Measurements from ENCODE around the gene UGT8. TPM values are rescaled to one million over a fixed set of nuclear protein-coding genes. Genes with fewer than 3 reads are reported as not detected.

UGT8 gene
- 10 to 100 TPM; 21.7 to 66.8 (median 51.7) TPM for total RNA-seq
- long read RNA-seq, donor 1, full-length matches to known transcripts, result 22 of 36 reads
- long read RNA-seq, donor 1, partial matches to known transcripts, result 2 of 36 reads
- long read RNA-seq, donor 1, other reads (novel, unspliced or antisense), result 12 of 36 reads
- long read RNA-seq, donor 2, full-length matches to known transcripts, result 3 of 15 reads
- long read RNA-seq, donor 2, partial matches to known transcripts, result 9 of 15 reads
- long read RNA-seq, donor 2, other reads (novel, unspliced or antisense), result 3 of 15 reads

DNA sequence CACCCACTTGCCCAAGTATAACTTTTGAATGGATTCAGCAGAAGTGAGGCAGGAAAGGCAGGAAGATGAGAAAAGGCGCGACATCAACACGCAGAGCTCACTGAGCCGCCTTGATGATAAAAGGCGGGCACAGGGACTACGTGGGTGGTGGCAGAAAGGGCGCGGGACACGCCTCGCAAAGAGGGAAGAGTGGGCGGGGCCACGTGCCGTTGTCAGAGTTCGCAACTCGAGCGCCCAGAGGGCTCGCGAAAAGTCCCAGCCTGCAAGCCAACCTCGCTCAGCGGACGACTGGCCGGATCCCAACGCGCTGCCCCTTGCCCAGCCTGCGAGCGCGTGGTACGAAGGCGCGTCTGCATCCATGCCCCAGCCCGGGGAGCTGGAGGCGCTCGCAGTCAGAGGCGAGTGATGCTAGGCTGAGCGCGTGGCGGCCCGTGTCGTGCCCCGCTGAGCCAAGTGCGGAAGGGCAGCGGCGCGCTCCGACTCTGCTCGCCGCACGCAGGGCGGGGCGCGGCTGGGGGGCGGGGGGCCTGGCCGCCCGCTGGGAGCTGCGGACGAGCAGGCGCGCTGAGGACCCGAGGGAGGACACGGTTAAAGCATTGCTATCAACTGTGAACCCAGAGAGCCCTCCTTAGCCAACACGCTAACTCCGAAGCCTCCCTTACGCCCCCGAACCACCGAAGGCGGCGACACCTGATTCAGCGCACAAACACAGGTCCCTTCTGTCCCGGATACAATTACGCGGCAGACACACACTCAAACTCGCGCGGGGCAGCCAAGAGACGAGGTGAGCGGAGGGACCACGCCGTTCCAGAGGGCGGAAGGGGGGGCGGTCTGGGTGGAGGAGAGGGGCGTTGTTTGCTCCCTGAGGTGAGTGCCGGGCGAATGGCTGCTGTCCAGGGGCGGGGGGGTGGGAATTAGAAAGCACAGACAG, at the start of gene UGT8:
UGT8 (plus strand) TSS at position 617 of the 931 bp plus-strand sequence. CDS start 24,074 bp downstream, outside the sequence.
- intact Hi-C loops (cut with DNase I, micrococcal nuclease), result no loop called here
- TF ChIP-seq, protein P1, sequence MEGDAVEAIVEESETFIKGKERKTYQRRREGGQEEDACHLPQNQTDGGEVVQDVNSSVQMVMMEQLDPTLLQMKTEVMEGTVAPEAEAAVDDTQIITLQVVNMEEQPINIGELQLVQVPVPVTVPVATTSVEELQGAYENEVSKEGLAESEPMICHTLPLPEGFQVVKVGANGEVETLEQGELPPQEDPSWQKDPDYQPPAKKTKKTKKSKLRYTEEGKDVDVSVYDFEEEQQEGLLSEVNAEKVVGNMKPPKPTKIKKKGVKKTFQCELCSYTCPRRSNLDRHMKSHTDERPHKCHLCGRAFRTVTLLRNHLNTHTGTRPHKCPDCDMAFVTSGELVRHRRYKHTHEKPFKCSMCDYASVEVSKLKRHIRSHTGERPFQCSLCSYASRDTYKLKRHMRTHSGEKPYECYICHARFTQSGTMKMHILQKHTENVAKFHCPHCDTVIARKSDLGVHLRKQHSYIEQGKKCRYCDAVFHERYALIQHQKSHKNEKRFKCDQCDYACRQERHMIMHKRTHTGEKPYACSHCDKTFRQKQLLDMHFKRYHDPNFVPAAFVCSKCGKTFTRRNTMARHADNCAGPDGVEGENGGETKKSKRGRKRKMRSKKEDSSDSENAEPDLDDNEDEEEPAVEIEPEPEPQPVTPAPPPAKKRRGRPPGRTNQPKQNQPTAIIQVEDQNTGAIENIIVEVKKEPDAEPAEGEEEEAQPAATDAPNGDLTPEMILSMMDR (IDR thresholded peaks at IDR 0.05), result no peak
- Histone ChIP-seq H3K4me1 (ENCODE audit: low read depth) (peaks cover 12% of the 10 kb centered on the region), H3K36me3 (ENCODE audit: low read depth) (no peaks in the 10 kb centered on the region), H3K9me3 (no peaks in the 10 kb centered on the region), H3K4me3 (peak within 1 kb of the TSS; percentile 35)
- DNase-seq (peak; percentile 92 to 93 (median 92)), ATAC-seq (peak; percentile 88)

DNA sequence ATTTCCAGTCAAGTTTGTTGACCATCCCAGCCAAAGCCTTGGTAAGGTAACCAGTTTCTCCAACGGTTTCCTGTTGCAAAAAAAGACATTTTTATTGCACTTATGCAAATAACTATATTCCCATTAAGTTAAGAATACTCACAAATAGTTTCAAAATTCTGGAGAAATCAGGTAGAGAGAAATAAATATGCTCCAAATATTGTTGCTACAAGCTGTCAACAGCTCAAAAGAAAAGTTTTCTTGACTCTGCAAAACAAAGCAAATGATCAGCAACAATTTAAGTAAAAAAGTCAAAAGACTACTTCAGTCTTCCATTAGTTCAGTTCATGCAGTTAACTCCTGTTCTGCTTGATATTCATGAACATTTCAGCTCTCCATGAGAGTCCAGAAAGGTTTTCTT, 49.0 kb upstream of the UGT8 start:
- ATAC-seq (no peak), DNase-seq (no peak)
- TF ChIP-seq, protein P1 (IDR thresholded peaks at IDR 0.05), result no peak
- Histone ChIP-seq H3K4me3 (no peak overlapping the region), H3K9me3 (peaks cover 12% of the 10 kb centered on the region), H3K36me3 (ENCODE audit: low read depth) (no peaks in the 10 kb centered on the region), H3K4me1 (ENCODE audit: low read depth) (peaks cover 4% of the 10 kb centered on the region)
- intact Hi-C loops (cut with DNase I, micrococcal nuclease), result no loop called here

GRCh38 chr4:114558446-114559020, 40.1 kb upstream of the UGT8 start:
- peaks cover 23% of the 10 kb centered on the region for H3K9me3 ChIP-seq
- intact Hi-C loops (cut with DNase I, micrococcal nuclease), result no loop called here
- ATAC-seq, result no peak
- H3K4me3 ChIP-seq, result no peak overlapping the region
- H3K4me1 ChIP-seq (ENCODE audit: low read depth), result peaks cover 10% of the 10 kb centered on the region
- TF ChIP-seq, protein P1 (IDR thresholded peaks at IDR 0.05), result no peak
- DNase-seq, result no peak
- H3K36me3 ChIP-seq (ENCODE audit: low read depth), result no peaks in the 10 kb centered on the region

GRCh38 chr4:114561590-114561989, 37.0 kb upstream of the UGT8 start:
- ATAC-seq (peak; percentile 48), DNase-seq (peak in 2 of 3 donors; percentile 62 to 83)
- Histone ChIP-seq H3K4me3 (no peak overlapping the region), H3K9me3 (peaks cover 23% of the 10 kb centered on the region), H3K4me1 (ENCODE audit: low read depth) (peaks cover 24% of the 10 kb centered on the region), H3K36me3 (ENCODE audit: low read depth) (no peaks in the 10 kb centered on the region)
- TF ChIP-seq, protein P1 (IDR thresholded peaks at IDR 0.05), result no peak
- intact Hi-C loops (cut with DNase I, micrococcal nuclease), result no loop called here

GRCh38 chr4:114562176-114562904, 36.3 kb upstream of the UGT8 start:
- Histone ChIP-seq H3K9me3 (peaks cover 23% of the 10 kb centered on the region), H3K4me1 (ENCODE audit: low read depth) (peaks cover 24% of the 10 kb centered on the region), H3K4me3 (no peak overlapping the region), H3K36me3 (ENCODE audit: low read depth) (no peaks in the 10 kb centered on the region)
- ATAC-seq (peak; percentile 38), DNase-seq (no peak)
- TF ChIP-seq, protein P1 (IDR thresholded peaks at IDR 0.05), result no peak
- intact Hi-C loops (cut with DNase I, micrococcal nuclease), result no loop called here

Data from mucosa of descending colon (tissue), 3 donors.